Measurements from ENCODE around the gene MTCL3.

MTCL3 gene

GRCh38 chr6:127513425-127513824, 5.7 kb downstream of the MTCL3 start:
- Histone ChIP-seq H3K27me3 (peaks cover 0 to 49% (median 5%) of the 10 kb centered on the region in 4 donors), H3K36me3 (no peaks in the 10 kb centered on the region), H3K4me3 (no peak overlapping the region), H3K27ac (no peak overlapping the region), H3K9me3 (no peaks in the 10 kb centered on the region), H3K4me1 (peaks cover 21 to 32% (median 25%) of the 10 kb centered on the region in 3 donors)
- intact Hi-C loops (cut with DNase I): no loop called here
- TF ChIP-seq POLR2A (IDR thresholded peaks at IDR 0.05) (no peak), CTCF (IDR thresholded peaks at IDR 0.05) (no peak)
- no peak for DNase-seq

- DNase-seq: no peak
- peaks cover 0 to 23% (median 2%) of the 10 kb centered on the region in 4 donors for H3K27me3 ChIP-seq
- no peaks in the 10 kb centered on the region for H3K36me3 ChIP-seq
- H3K4me1 ChIP-seq: peaks cover 13 to 17% (median 17%) of the 10 kb centered on the region in 3 donors
- no peak overlapping the region for H3K27ac ChIP-seq
- H3K9me3 ChIP-seq: no peaks in the 10 kb centered on the region
- TF ChIP-seq CTCF (IDR thresholded peaks at IDR 0.05): no peak
- no peak for TF ChIP-seq POLR2A (IDR thresholded peaks at IDR 0.05)
- WGBS, 2 donors: 86 to 94% methylated on average over 2 of the region's 2 CpGs
- no peak overlapping the region for H3K4me3 ChIP-seq
- intact Hi-C loops (cut with DNase I): no loop called here
These were observed 8.3 kb downstream of the MTCL3 start for GRCh38 chr6:127510876-127511275.

- no peak for DNase-seq
- Histone ChIP-seq H3K4me3 (no peak overlapping the region), H3K36me3 (no peaks in the 10 kb centered on the region), H3K27ac (no peak overlapping the region), H3K4me1 (no peaks in the 10 kb centered on the region), H3K27me3 (no peaks in the 10 kb centered on the region), H3K9me3 (no peaks in the 10 kb centered on the region)
- 52 to 67% methylated on average over 1 of the region's 1 CpG for WGBS, 2 donors
- intact Hi-C loops (cut with DNase I): no loop called here
- TF ChIP-seq CTCF (IDR thresholded peaks at IDR 0.05) (no peak), POLR2A (IDR thresholded peaks at IDR 0.05) (no peak)
These were observed 12.2 kb downstream of the MTCL3 start for GRCh38 chr6:127506894-127507293.

- intact Hi-C loops (cut with DNase I): no loop called here
- TF ChIP-seq CTCF (IDR thresholded peaks at IDR 0.05) (no peak), POLR2A (IDR thresholded peaks at IDR 0.05) (no peak)
These were observed 16.1 kb downstream of the MTCL3 start for GRCh38 chr6:127503022-127503421.

GRCh38 chr6:127497410-127497809, 21.7 kb downstream of the MTCL3 start:
- WGBS, 2 donors: 25 to 57% methylated on average over 1 of the region's 1 CpG
- Histone ChIP-seq H3K4me1 (no peaks in the 10 kb centered on the region), H3K27ac (no peak overlapping the region), H3K27me3 (no peaks in the 10 kb centered on the region), H3K9me3 (no peaks in the 10 kb centered on the region), H3K36me3 (no peaks in the 10 kb centered on the region), H3K4me3 (no peak overlapping the region)
- intact Hi-C loops (cut with DNase I): no loop called here
- no peak for TF ChIP-seq POLR2A (IDR thresholded peaks at IDR 0.05)
- no peak for TF ChIP-seq CTCF (IDR thresholded peaks at IDR 0.05)
- DNase-seq: no peak

More at GRCh38 chr6:127503022-127503421, 16.1 kb downstream of the MTCL3 start:
- no peak for DNase-seq
- no peaks in the 10 kb centered on the region for H3K4me1 ChIP-seq
- H3K9me3 ChIP-seq: no peaks in the 10 kb centered on the region
- no peak overlapping the region for H3K4me3 ChIP-seq
- no peaks in the 10 kb centered on the region for H3K27me3 ChIP-seq
- H3K36me3 ChIP-seq: no peaks in the 10 kb centered on the region
- WGBS, 2 donors: 93 to 97% methylated on average over 3 of the region's 3 CpGs
- no peak overlapping the region for H3K27ac ChIP-seq

Measured in esophagus squamous epithelium (tissue), 5 donors.